Brain microvascular endothelial cell (primary cell): ENCODE data around the gene EIF2AK3.
A peak's percentile ranks its signal among the peaks of the same experiment; 100 is the strongest.
"Not testable (repeated sequence)": the region's sequence is repeated elsewhere in the genome, so short reads cannot be mapped to it uniquely, and the experiment has no call there.

ENCODE experiments used
- DNase-seq: peaks from one replicate; pipeline ENCODE4 v3.0.0-alpha.2; 2020
- H3K27ac ChIP-seq: fragments of 250-450 bp; sonication (Bioruptor Pico); 2 replicates; pipeline ENCODE4 v1.5.1; 2020; ENCODE audit warnings: mild to moderate bottlenecking, moderate library complexity
- H3K27me3 ChIP-seq: fragments of 250-450 bp; sonication (Bioruptor Pico); replicated peaks from 2 replicates; pipeline ENCODE4 v1.5.1; 2020; ENCODE audit warnings: mild to moderate bottlenecking
- H3K36me3 ChIP-seq: fragments of 250-450 bp; sonication (Bioruptor Pico); replicated peaks from 2 replicates; pipeline ENCODE4 v1.5.1; 2020; ENCODE audit warnings: mild to moderate bottlenecking
- H3K4me3 ChIP-seq: 2 replicates; pipeline ENCODE4 v1.5.1; 2011; ENCODE audit warnings: low read depth, mild to moderate bottlenecking, control low read depth, low read length, moderate library complexity
- in situ Hi-C: cut with HindIII; loops from 2 replicates; pipeline ENCODE4 v1.10.0; 2017; ENCODE audit warnings: low sequenced_read_pairs, low pct_ligation_motif_present
- TF ChIP-seq, protein P1 (sequence below): IDR thresholded peaks from 2 replicates; pipeline ENCODE4 v1.5.1; 2011; ENCODE audit warnings: low read depth, mild to moderate bottlenecking, moderate library complexity, low read length, control low read depth, inconsistent platforms; ENCODE audit errors: missing control alignments

The EIF2AK3 gene

DNA sequence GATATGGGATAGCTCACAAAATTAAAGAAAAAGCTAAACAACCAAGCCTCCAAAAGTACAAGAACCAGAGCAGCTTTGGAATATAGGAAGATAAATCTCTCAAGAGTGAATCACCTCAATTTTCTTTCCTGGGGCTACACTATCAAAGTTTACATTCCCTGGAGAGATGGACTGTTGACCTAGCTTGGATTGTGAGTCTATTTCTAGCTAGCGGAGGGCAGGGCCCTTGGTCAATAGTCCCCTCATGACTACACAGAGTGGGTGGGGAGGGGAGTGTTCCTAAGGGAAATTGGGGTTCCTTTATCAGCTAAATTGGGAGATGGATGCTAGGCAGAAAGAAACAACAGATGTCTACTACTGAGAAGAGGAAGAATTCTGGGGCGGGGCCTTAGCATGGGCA, 29.9 kb upstream of the EIF2AK3 start:
- peak overlapping the region; percentile 62 for H3K27ac ChIP-seq
- TF ChIP-seq, protein P1, sequence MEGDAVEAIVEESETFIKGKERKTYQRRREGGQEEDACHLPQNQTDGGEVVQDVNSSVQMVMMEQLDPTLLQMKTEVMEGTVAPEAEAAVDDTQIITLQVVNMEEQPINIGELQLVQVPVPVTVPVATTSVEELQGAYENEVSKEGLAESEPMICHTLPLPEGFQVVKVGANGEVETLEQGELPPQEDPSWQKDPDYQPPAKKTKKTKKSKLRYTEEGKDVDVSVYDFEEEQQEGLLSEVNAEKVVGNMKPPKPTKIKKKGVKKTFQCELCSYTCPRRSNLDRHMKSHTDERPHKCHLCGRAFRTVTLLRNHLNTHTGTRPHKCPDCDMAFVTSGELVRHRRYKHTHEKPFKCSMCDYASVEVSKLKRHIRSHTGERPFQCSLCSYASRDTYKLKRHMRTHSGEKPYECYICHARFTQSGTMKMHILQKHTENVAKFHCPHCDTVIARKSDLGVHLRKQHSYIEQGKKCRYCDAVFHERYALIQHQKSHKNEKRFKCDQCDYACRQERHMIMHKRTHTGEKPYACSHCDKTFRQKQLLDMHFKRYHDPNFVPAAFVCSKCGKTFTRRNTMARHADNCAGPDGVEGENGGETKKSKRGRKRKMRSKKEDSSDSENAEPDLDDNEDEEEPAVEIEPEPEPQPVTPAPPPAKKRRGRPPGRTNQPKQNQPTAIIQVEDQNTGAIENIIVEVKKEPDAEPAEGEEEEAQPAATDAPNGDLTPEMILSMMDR, result no peak
- in situ Hi-C loops, result no loop called here
- H3K4me3 ChIP-seq, result no peak overlapping the region
- peak; percentile 45 for DNase-seq
- no peaks in the 10 kb centered on the region for H3K36me3 ChIP-seq
- H3K27me3 ChIP-seq, result no peaks in the 10 kb centered on the region

DNA sequence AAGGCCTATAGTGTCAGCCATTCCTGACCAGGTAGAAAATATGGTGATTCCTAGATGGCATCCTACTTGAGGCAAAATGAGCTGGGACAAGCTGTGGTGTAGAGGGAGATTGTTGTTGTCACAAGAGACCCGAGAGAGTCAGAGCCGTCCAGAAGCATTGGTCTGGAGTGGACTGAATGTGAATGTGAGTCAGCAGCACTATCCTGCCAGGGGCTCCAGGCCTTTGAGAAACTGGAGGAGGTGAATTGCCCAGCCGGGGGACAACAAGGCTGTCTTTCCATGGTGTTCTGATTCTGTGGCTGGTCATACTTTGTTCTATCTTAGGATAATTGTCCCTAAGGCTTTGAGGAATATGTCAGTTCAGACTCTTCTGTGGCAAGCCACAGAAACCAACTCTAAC, 29.4 kb upstream of the EIF2AK3 start:
- Histone ChIP-seq H3K36me3 (no peaks in the 10 kb centered on the region), H3K27me3 (no peaks in the 10 kb centered on the region), H3K27ac (peak overlapping the region; percentile 62), H3K4me3 (no peak overlapping the region)
- peak; percentile 72 for DNase-seq
- TF ChIP-seq, protein P1, result no peak
- in situ Hi-C loops, result no loop called here

DNA sequence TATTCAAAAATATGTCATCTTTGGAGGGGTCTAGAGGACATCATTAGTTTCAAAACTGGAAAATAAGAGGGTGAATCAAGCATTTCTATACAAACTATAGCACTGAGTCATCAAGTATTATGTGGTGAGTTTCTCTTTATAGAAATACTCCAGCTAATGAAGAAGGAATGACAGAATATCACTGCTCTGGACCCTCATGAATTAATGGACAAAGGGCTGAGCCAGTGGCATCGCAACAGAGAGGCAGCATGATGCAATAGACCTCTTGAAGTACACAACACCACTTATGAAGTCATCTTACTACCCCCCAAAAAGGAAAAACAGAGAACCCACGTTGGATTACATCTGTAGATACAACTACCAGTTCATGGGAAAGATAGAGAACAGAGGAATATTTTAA, 27.4 kb upstream of the EIF2AK3 start:
- in situ Hi-C loops, result no loop called here
- TF ChIP-seq, protein P1, result no peak
- Histone ChIP-seq H3K4me3 (no peak overlapping the region), H3K36me3 (no peaks in the 10 kb centered on the region), H3K27ac (peak overlapping the region; percentile 13), H3K27me3 (no peaks in the 10 kb centered on the region)
- peak; percentile 69 for DNase-seq

DNA sequence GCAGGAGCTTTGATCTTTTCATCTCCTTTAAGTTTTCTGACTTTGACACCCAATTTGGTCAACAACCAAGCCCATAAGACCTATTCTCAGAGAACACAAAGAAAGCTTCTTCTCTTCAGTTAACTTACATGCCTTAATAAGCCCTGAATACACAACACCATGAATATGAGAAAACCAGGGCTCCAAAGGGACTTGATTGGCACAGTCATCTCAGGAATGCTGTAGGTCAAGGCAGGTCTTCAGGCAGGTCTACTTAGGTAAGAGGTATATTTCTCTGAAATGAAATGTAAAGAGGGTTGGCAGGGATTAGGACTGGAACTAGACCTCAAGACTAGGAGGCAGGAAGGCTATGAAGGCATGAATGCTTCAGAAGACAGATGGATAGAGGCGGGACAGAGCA, 24.4 kb upstream of the EIF2AK3 start:
- H3K36me3 ChIP-seq, result no peaks in the 10 kb centered on the region
- TF ChIP-seq, protein P1, result no peak
- no peak overlapping the region for H3K4me3 ChIP-seq
- in situ Hi-C loops, result no loop called here
- DNase-seq, result no peak
- H3K27ac ChIP-seq, result no peak overlapping the region
- no peaks in the 10 kb centered on the region for H3K27me3 ChIP-seq

DNA sequence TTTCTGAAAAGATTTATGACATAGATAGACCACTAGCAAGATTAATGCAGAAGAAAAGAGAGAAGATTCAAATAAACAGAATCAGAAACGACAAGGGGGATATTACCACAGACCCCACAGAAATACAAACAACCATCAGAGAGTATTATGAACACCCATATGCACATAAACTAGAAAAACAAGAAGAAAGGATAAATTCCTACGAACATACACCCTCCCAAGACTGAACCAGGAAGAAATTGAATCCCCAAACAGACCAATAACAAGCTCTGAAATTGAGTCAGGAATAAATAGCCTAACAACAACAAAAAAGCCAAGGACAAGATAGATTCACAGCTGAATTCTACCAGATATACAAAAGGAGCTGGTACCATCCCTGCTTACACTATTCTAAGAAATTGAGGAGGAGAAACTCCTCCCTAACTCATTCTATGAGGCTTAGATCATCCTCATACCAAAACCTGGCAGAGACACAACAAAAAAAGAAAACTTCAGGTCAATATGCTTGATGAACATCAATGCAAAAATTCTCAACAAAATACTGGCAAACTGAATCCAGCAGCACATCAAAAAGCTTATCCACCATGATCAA, 18.1 kb upstream of the EIF2AK3 start:
- in situ Hi-C loops, H3K27ac ChIP-seq, H3K27me3 ChIP-seq, H3K4me3 ChIP-seq, DNase-seq, H3K36me3 ChIP-seq: not testable (repeated sequence)

GRCh38 chr2:88642278-88642677, 15.0 kb upstream of the EIF2AK3 start:
- no peak overlapping the region for H3K4me3 ChIP-seq

More at GRCh38 chr2:88642278-88642677, 15.0 kb upstream of the EIF2AK3 start:
- no peaks in the 10 kb centered on the region for H3K36me3 ChIP-seq
- DNase-seq, result no peak
- TF ChIP-seq, protein P1, result no peak
- in situ Hi-C loops, result no loop called here
- H3K27ac ChIP-seq, result no peak overlapping the region
- no peaks in the 10 kb centered on the region for H3K27me3 ChIP-seq
